NCI-H446 (cell line): ENCODE data around the gene CACNG7.

ENCODE experiments used
- DNase-seq, 2 experiments: peaks; one replicate each; lab custom pipeline; 2025; lab: John Stamatoyannopoulos, UW

CACNG7 gene

GRCh38 chr19:53879140-53880081 is 29.7 kb upstream of the CACNG7 start:
- DNase-seq = peak; percentile 86 to 97

DNA sequence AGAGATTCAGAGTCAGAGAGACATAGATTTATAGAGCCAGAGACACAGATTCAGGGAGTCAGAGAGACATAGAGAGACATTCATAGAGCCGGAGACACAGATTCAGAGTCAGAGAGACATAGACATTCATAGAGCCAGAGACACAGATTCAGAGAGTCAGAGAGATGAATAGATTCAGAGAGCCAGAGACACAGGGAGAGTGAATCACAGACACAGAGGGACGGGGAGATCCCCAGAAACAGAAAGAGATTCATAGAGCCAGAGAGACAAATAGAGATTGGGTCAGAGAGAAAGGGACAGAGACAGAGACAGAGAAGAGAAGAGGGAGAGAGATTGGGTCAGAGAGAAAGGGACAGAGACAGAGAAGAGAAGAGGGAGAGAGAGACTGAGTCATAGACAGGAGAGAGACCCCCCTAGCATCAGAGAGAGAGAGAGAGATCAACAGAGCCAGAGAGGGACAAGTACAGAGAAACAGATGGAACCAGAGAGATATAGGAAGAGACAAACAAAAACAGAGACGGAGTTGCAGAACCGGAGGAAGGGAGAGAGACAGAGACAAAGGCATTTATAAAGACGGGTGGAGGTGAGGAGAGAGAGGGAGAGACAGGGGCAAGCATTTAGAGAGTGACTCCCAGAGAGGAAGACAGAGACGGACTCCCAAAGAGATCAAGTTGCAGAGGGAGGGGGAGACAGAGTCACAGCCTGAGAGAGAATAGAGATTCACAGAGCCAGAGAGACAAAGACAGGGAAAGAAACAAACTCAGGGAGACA is 28.2 kb upstream of the CACNG7 start:
- DNase-seq = no peak

DNA sequence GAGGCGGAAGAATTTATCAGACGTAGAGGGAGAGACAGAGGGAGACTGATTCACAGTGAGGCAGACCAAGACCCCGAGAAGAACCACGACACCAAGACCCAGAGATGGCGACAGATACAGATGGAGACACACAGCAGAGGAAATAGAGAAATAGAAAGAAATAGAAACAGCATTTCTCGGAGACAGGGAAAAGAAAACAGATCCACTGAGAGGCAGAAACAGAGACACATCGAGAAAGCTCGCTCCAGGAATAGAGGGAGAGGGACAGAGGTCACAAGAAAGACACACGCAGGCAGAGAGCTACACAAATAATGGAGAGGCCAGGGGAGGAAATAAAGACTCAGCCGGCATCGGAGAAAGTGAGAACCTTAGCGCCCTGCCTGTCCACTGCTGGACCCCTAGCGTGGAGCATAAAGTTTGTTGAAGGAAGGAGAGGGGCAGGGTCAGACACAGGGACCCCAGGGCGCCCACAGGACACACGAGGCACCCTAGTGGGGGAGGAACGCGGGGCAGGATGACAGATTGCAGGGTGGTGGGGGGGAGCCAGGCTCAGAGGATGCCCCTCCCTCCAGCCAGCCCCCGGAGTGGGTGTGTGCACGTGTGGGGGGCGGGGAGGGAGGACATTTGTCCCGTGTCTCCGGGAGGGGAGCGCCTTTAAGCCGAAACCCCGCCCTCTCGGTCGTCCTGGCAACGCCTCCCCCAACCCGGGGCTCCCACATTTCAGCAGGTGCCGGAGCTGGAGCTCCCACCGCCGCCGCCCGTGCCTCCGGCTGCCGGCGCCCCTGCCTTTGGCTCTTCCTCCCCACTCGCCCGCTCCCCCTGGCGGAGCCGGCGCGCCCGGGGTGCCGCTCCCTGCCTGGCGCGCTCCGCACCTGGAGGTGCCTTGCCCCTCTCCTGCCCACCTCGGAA is 27.3 kb upstream of the CACNG7 start, which contains the start of gene PRKCG:
PRKCG (plus strand) TSS at position 716 of the 909 bp plus-strand sequence. CDS start 298 bp downstream, outside the sequence.
- DNase-seq = no peak

DNA sequence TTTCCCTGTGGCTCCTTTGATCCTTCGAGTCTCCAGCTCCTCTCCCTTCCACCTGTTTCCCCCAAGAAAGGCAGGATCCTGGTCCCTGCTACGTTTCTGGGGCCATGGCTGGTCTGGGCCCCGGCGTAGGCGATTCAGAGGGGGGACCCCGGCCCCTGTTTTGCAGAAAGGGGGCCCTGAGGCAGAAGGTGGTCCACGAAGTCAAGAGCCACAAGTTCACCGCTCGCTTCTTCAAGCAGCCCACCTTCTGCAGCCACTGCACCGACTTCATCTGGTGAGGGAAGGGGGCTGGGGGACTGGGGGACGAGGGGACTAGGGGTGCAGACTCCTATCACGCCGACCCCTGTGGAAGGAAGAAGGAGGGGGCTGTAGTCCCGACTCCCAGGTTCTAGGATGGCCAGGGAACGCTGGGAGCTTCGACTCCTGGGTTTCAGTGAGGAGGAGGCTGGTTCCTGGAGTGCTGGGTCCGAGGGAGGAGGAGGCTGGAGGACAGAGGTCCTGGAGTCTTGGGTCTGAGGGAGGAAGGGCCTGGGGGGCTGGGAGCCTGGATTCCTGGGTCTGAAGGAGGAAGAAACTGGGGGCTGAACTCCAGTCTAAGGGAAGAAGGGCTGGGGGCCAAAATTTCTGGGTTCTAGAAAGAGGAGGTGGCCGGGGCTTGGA is 26.6 kb upstream of the CACNG7 start:
- no peak for DNase-seq

DNA sequence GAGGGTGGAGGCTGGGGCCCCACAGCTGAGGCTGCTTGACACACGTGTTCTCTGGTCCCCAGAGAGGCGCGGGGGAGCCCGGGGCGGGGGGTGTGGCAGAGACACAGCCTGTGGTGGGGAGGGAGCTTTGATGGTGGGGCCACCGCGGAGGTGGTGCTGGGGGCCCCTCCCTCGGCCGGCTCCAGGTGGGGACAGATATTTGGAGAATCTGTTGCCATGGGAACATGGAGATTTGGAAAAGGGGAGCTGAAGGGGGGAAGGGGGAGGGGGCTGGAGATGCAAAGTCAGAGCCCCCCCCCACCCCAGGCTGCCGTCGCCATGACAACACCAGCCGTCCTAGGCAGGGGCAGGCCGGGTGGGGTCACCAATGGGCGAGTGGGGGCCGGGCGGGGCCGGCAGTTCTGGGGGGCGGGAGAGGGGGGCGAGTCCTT is 25.8 kb upstream of the CACNG7 start:
- DNase-seq = no peak

- no peak for DNase-seq
Measured at GRCh38 chr19:53883741-53884140, 25.3 kb upstream of the CACNG7 start.

DNA sequence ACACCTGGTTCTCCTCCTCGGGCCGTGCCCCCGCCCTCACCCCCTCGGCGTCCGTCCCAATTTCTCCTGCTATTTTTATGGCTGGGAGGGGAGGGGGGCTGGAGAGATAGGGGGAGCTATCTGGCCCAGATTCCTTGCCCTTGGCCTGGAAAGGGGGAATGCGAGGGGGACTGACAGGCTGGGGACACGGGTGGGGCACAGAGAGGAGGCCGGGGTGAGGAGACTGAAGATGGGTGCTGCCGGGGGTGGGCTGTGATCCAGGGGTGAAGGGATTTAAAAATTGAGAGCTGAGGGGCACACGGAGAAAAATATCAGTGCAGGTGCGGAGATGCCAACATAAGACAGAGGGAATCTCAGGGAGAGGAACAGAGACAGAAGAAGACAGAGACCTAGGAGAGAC is 24.8 kb upstream of the CACNG7 start:
- no peak for DNase-seq

DNA sequence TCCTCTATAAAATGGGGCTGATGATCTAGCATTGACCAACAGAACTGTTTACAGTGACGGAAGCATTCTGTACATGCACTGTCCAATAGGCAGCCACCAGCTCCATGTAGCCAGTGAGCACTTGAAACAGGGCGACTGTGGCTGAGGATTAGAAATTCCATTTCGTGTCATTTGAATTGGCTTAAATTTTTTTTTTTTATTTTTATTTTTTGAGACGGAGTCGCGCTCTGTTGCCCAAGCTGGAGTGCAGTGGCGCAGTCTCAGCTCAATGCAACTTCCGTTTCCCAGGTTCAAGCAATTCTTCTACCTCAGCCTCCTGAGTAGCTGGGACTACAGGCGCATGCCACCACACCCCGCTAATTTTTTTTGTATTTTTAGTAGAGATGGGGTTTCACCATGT is 24.0 kb upstream of the CACNG7 start:
- no peak for DNase-seq

DNA sequence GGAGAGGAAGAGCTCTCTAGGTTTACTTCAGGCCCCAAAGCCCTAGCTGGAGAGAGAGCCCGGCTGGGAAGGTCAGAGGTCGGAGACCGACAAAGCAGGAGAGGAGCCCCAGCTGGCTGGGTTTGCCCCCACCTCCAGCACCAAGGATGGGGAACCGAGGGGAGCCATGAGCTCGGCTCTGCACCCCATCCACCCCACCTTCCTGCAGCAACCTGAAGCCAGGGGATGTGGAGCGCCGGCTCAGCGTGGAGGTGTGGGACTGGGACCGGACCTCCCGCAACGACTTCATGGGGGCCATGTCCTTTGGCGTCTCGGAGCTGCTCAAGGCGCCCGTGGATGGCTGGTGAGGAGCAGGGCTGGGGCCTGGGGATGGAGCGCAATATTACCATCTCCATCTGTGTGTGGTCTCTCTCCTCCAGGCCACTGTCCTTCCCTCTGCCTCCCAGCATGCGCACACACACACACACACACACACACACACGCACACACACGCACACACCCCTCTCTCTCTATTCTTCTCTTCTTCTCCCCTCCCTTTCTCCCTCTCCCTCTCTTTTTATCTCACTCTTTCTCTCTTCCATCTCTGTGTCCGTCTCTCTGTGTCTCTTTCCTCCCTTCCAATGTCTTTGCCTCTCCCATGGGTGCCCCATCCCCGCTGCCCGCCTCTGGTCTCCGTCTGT is 16.6 kb upstream of the CACNG7 start:
- no peak for DNase-seq

DNA sequence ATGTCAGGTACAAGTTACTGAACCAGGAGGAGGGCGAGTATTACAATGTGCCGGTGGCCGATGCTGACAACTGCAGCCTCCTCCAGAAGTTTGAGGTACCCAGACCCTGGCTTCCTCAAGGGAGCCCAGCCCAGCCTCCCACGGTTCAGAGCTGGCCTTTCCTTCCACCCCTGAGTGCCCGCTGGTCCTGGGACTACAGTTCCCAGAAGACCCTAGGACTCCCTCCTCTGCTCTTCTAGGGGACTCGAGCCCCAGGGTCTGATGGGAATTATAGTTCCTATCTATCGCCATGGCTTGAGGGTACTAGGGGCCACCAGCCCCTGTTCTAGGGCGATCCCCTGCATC is 16.1 kb upstream of the CACNG7 start:
- no peak for DNase-seq

GRCh38 chr19:53894707-53895106 is 14.4 kb upstream of the CACNG7 start:
- DNase-seq = no peak

GRCh38 chr19:53896682-53897081 is 12.4 kb upstream of the CACNG7 start:
- DNase-seq = no peak

- DNase-seq = no peak
Measured at GRCh38 chr19:53897459-53897858, 11.6 kb upstream of the CACNG7 start.

- DNase-seq = no peak
Measured at GRCh38 chr19:53898166-53898565, 10.9 kb upstream of the CACNG7 start.

- DNase-seq = no peak
Measured at GRCh38 chr19:53898636-53899341, 10.3 kb upstream of the CACNG7 start.

GRCh38 chr19:53900191-53900860 is 8.8 kb upstream of the CACNG7 start:
- no peak for DNase-seq

GRCh38 chr19:53903055-53903680 is 5.9 kb upstream of the CACNG7 start:
- DNase-seq = no peak

DNA sequence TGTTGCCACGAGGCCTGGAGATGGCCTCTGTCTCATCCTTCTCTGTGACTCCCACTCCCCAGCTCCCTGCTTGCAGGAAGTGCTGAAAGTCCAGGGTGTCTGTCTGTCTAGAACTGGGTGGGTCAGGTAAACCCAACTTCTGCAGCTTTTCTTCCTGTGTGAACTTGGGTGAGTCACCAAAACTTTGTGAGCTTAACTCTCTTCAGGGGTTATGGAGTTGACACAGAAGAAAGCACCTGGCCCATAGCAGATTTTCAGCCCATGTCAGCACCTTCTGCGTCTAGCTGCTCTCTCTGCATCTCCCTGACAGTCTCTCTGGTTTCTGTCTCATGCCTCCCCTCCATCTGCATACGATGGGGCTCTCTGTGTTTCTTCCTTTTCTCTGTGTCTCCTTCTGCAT is 4.2 kb upstream of the CACNG7 start:
- no peak for DNase-seq

DNA sequence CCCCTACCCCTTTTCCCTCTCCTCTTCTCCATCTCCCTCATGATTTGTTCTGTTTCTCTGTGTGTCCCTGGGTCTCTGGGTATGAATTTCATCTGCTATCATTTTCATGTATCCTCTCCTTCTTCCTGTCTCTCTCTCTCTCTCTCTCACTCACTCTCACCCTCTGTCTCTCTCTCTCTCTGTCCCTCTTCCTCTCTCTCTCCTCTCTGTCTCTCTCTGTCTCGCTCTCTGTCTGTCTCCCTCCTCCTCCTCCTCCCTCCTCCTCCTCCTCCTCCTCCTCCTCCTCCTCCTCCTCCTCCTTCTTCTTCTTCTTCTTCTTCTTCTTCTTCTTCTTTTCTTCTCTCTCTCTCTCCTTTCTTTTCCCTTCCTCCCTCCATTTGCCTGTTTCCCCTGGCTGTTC is 3.3 kb upstream of the CACNG7 start:
- DNase-seq = no peak
